SU-DHL-6 (cell line): ENCODE measurements around the gene SNRPD3.
"Not testable (repeated sequence)": the region's sequence is repeated elsewhere in the genome, so short reads cannot be mapped to it uniquely, and the experiment has no call there.

Source experiments
- H2AFZ ChIP-seq: fragments of 200-600 bp; sonication (generic); 2 replicates; pipeline ENCODE4 v1.6.1; 2014; ENCODE audit warnings: low read depth, mild to moderate bottlenecking, moderate library complexity, mixed read lengths, antibody characterized with exemption, low read length; ENCODE audit not compliant: severe bottlenecking
- H3F3A ChIP-seq: fragments of 200-600 bp; shearing (Covaris generic); 2 replicates; pipeline ENCODE4 v1.6.0; 2016; ENCODE audit warnings: antibody characterized with exemption, mild to moderate bottlenecking; ENCODE audit not compliant: insufficient read depth
- H3K27ac ChIP-seq: fragments of 200-600 bp; sonication (generic); 2 replicates; pipeline ENCODE4 v1.5.1; 2016; ENCODE audit warnings: low read depth, mild to moderate bottlenecking, low read length, moderate library complexity, mixed read lengths
- H3K27me3 ChIP-seq: fragments of 200-600 bp; sonication (generic), shearing (Covaris generic); 2 replicates; pipeline ENCODE4 v1.6.0; 2014; ENCODE audit warnings: mild to moderate bottlenecking, low read length
- H3K36me3 ChIP-seq: fragments of 200-600 bp; sonication (generic); 2 replicates; pipeline ENCODE4 v1.6.1; 2014; ENCODE audit warnings: mild to moderate bottlenecking, low read length, mixed read lengths
- H3K4me2 ChIP-seq: fragments of 300-600, 200-600 bp; shearing (Covaris generic), sonication (generic); 2 replicates; pipeline ENCODE4 v1.6.0; 2014; ENCODE audit warnings: low read length, low read depth, mild to moderate bottlenecking; ENCODE audit not compliant: poor library complexity, severe bottlenecking
- H3K4me3 ChIP-seq: fragments of 200-600 bp; sonication (generic); 2 replicates; pipeline ENCODE4 v1.5.1; 2014; ENCODE audit warnings: antibody characterized with exemption, low read length, mild to moderate bottlenecking, mixed read lengths; ENCODE audit not compliant: insufficient read depth, poor library complexity, severe bottlenecking
- H3K79me2 ChIP-seq: fragments of 200-600 bp; sonication (generic); 2 replicates; pipeline ENCODE4 v1.6.1; 2014; ENCODE audit warnings: mild to moderate bottlenecking, low read length, moderate library complexity; ENCODE audit not compliant: insufficient read depth
- H3K9ac ChIP-seq: fragments of 200-600 bp; sonication (generic); 2 replicates; pipeline ENCODE4 v1.7.0; 2014; ENCODE audit warnings: mild to moderate bottlenecking, low read length
- H3K9me2 ChIP-seq: fragments of 200-600 bp; sonication (generic); replicated peaks from 2 replicates; pipeline ENCODE4 v1.6.1; 2014; ENCODE audit warnings: low read length; ENCODE audit not compliant: insufficient read depth
- H3K9me3 ChIP-seq: fragments of 200-600 bp; sonication (generic); 2 replicates; pipeline ENCODE4 v1.6.1; 2014; ENCODE audit warnings: low read length, mixed read lengths; ENCODE audit not compliant: insufficient read depth
- H4K20me1 ChIP-seq: fragments of 200-600 bp; sonication (generic); 2 replicates; pipeline ENCODE4 v1.6.1; 2014; ENCODE audit warnings: low read depth, mild to moderate bottlenecking, antibody characterized with exemption, low read length, moderate library complexity, mixed read lengths
- EZH2phosphoT487 ChIP-seq: fragments of 200-600 bp; sonication (generic), shearing (Covaris generic); conservative IDR thresholded peaks from 2 replicates; pipeline ENCODE4 v1.6.1; 2018; ENCODE audit warnings: mild to moderate bottlenecking, antibody characterized with exemption, low read length, moderate library complexity, mixed read lengths
- TF ChIP-seq, protein P1 (sequence below): fragments of 200-600 bp; sonication (generic); IDR thresholded peaks from one replicate; pipeline ENCODE4 v1.5.1; 2017; ENCODE audit warnings: antibody characterized with exemption, mild to moderate bottlenecking, low read length, moderate library complexity; ENCODE audit not compliant: insufficient read depth, poor library complexity, severe bottlenecking

SNRPD3 gene

DNA sequence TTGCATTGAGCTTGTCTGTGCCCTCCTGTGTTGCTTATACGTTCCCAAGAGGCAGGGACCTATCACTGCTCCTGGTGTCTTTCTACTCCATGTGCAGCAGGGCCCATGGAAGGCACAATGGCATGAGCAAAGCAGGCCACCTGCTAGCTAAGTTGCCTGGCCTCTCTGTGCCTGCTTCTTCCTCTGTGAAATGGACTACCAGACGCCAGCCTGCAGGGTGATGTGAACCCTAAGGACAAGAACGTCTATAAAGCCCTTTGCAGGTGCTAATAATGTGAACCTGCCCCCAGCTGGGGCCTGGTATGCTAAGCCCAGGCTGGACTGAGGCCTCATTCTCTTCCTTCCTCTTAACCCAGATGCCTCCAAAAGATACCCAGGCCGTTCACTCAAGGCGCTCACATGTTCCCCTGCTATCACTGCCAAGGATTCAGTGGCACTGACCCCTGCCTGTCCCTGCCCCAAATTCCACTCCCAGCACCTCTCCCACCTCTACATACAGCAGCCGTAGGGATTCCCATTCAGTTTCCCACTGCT lies 4.8 kb upstream of the SNRPD3 start:
- Histone ChIP-seq H3K27me3 (no peaks in the 10 kb centered on the region), H3K4me2 (no peak overlapping the region), H3K79me2 (peaks cover 57% of the 10 kb centered on the region), H3K27ac (no peak overlapping the region), H3K9me2 (no peaks in the 10 kb centered on the region), H4K20me1 (no peaks in the 10 kb centered on the region), H3K4me3 (no peak overlapping the region), H2AFZ (no peak overlapping the region), H3K9ac (no peak overlapping the region), H3F3A (no peaks in the 10 kb centered on the region), H3K36me3 (no peaks in the 10 kb centered on the region), H3K9me3 (no peaks in the 10 kb centered on the region)
- TF ChIP-seq, protein P1, sequence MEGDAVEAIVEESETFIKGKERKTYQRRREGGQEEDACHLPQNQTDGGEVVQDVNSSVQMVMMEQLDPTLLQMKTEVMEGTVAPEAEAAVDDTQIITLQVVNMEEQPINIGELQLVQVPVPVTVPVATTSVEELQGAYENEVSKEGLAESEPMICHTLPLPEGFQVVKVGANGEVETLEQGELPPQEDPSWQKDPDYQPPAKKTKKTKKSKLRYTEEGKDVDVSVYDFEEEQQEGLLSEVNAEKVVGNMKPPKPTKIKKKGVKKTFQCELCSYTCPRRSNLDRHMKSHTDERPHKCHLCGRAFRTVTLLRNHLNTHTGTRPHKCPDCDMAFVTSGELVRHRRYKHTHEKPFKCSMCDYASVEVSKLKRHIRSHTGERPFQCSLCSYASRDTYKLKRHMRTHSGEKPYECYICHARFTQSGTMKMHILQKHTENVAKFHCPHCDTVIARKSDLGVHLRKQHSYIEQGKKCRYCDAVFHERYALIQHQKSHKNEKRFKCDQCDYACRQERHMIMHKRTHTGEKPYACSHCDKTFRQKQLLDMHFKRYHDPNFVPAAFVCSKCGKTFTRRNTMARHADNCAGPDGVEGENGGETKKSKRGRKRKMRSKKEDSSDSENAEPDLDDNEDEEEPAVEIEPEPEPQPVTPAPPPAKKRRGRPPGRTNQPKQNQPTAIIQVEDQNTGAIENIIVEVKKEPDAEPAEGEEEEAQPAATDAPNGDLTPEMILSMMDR: no peak
- TF ChIP-seq EZH2phosphoT487: no peak

GRCh38 chr22:24552503-24553286 lies 3.1 kb upstream of the SNRPD3 start:
- not testable (repeated sequence) for H3K9me3 ChIP-seq, H4K20me1 ChIP-seq, H3K9me2 ChIP-seq, H3K36me3 ChIP-seq, H3K4me3 ChIP-seq, H2AFZ ChIP-seq, H3K27me3 ChIP-seq, H3F3A ChIP-seq, H3K27ac ChIP-seq
- Histone ChIP-seq H3K79me2 (peaks cover 74% of the 10 kb centered on the region), H3K9ac (peak overlapping the region; percentile 99; the same call in 1 of the 2 replicates), H3K4me2 (peak overlapping the region; percentile 68)

- peak overlapping the region; percentile 68 for H3K4me2 ChIP-seq
- H4K20me1 ChIP-seq: peaks cover 5% of the 10 kb centered on the region; the same call in 1 of the 2 replicates
- H2AFZ ChIP-seq: no peak overlapping the region
- no peak for TF ChIP-seq EZH2phosphoT487
- TF ChIP-seq, protein P1: no peak
- H3K9ac ChIP-seq: peak overlapping the region; percentile 99
- peaks cover 85% of the 10 kb centered on the region for H3K79me2 ChIP-seq
- no peaks in the 10 kb centered on the region for H3F3A ChIP-seq
- no peak overlapping the region; the same call in 1 of the 2 replicates for H3K27ac ChIP-seq
- H3K9me2 ChIP-seq: no peaks in the 10 kb centered on the region
- peaks cover 13% of the 10 kb centered on the region for H3K36me3 ChIP-seq
- no peaks in the 10 kb centered on the region for H3K27me3 ChIP-seq
- no peaks in the 10 kb centered on the region for H3K9me3 ChIP-seq
- peak overlapping the region; percentile 71 for H3K4me3 ChIP-seq
Measured at GRCh38 chr22:24553597-24554312, 2.0 kb upstream of the SNRPD3 start.
